T follicular helper cell (primary cell): ENCODE results near the gene SOD2.
"Not testable (repeated sequence)": the region's sequence is repeated elsewhere in the genome, so short reads cannot be mapped to it uniquely, and the experiment has no call there.

Experiments
- DNase-seq: peaks from one replicate; pipeline ENCODE4 v3.0.0-alpha.2; 2020; ENCODE audit warnings: low read depth

Gene SOD2

GRCh38 chr6:159716247-159717096, 23.4 kb upstream of the SOD2 start:
- no peak for DNase-seq

- no peak for DNase-seq
These were observed 22.6 kb upstream of the SOD2 start for GRCh38 chr6:159715605-159716004.

GRCh38 chr6:159715166-159715565, 22.1 kb upstream of the SOD2 start:
- DNase-seq = no peak

GRCh38 chr6:159714404-159714803, 21.4 kb upstream of the SOD2 start:
- DNase-seq = no peak

GRCh38 chr6:159713984-159714383, 20.9 kb upstream of the SOD2 start:
- DNase-seq = no peak

- not testable (repeated sequence) for DNase-seq
These were observed 19.3 kb upstream of the SOD2 start for GRCh38 chr6:159712389-159712788.

- not testable (repeated sequence) for DNase-seq
These were observed 17.6 kb upstream of the SOD2 start for GRCh38 chr6:159710603-159711002.

- DNase-seq = no peak
These were observed 8.5 kb upstream of the SOD2 start for GRCh38 chr6:159701413-159701999.

GRCh38 chr6:159700970-159701369, 7.9 kb upstream of the SOD2 start:
- no peak for DNase-seq

GRCh38 chr6:159695984-159696383, 2.9 kb upstream of the SOD2 start:
- no peak for DNase-seq

- peak; percentile 54 for DNase-seq
These were observed 979 bp upstream of the SOD2 start for GRCh38 chr6:159693894-159694545.

GRCh38 chr6:159692303-159693127, 526 bp downstream of the SOD2 start:
- peak; percentile 42 for DNase-seq

- no peak for DNase-seq
These were observed 1.1 kb downstream of the SOD2 start for GRCh38 chr6:159691963-159692287.

- no peak for DNase-seq
These were observed 1.7 kb downstream of the SOD2 start for GRCh38 chr6:159691133-159691962.

GRCh38 chr6:159690135-159690534, 2.9 kb downstream of the SOD2 start:
- not testable (repeated sequence) for DNase-seq

GRCh38 chr6:159689001-159689400, 4.0 kb downstream of the SOD2 start:
- DNase-seq = no peak

GRCh38 chr6:159688266-159688905, 4.7 kb downstream of the SOD2 start:
- no peak for DNase-seq

GRCh38 chr6:159687341-159687740, 5.7 kb downstream of the SOD2 start:
- no peak for DNase-seq

GRCh38 chr6:159686703-159687102, 6.3 kb downstream of the SOD2 start:
- no peak for DNase-seq

- no peak for DNase-seq
These were observed 7.0 kb downstream of the SOD2 start for GRCh38 chr6:159686040-159686439.

GRCh38 chr6:159684013-159684304, 9.1 kb downstream of the SOD2 start:
- no peak for DNase-seq
